Left renal cortex interstitium (tissue), 4 donors: ENCODE results near the gene PCDHGB3. TPM values are rescaled to one million over a fixed set of nuclear protein-coding genes. Genes with fewer than 3 reads are reported as not detected.
"Not testable (repeated sequence)": the region's sequence is repeated elsewhere in the genome, so short reads cannot be mapped to it uniquely, and the experiment has no call there.

Experiments used
- DNase-seq, 4 donors: peaks; one replicate each; pipeline ENCODE4 v3.0.0-alpha.2; 2013; ENCODE audit warnings: low read depth in 4 of 4, low spot score in 2 of 4, missing footprints in 1 of 4
- polyA plus RNA-seq, 4 donors: library from polyadenylated mRNA; unstranded; fragments of 120-200 nt; gene quantifications; one replicate each; pipeline ENCODE4 v1.2.1, GENCODE V29; 2013; ENCODE audit not compliant: insufficient read length in 4 of 4

PCDHGB3 gene
- polyA plus RNA-seq, 4 donors = 1.9 to 2.9 (median 2.2) TPM

DNA sequence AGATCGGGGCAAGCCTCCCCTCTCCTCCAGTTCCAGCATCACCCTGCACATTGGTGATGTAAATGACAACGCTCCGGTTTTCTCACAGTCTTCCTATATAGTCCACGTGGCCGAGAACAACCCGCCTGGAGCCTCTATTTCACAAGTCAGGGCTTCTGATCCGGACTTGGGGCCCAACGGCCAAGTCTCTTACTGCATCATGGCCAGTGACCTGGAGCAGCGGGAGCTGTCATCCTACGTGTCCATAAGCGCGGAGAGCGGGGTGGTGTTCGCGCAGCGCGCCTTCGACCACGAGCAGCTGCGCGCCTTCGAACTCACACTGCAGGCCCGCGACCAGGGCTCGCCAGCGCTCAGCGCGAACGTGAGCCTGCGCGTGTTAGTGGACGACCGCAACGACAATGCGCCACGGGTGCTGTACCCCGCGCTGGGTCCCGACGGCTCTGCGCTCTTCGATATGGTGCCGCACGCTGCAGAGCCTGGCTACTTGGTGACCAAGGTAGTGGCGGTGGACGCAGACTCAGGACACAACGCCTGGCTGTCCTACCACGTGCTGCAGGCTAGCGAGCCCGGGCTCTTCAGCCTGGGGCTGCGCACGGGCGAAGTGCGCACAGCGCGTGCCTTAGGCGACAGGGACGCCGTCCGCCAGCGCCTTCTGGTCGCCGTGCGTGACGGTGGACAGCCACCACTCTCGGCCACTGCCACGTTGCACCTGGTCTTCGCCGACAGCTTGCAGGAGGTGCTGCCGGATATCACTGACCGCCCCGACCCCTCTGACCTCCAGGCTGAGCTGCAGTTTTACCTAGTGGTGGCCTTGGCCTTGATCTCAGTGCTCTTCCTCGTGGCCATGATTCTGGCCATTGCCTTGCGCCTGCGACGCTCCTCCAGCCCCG is 19.4 kb downstream of the PCDHGB3 start:
- DNase-seq = no peak

GRCh38 chr5:141392429-141393198 is 22.6 kb downstream of the PCDHGB3 start, which contains the start of gene PCDHGA8:
PCDHGA8 (plus strand) TSS chr5:141392633; CDS start chr5:141392814, 181 bp downstream.
- no peak for DNase-seq

- no peak for DNase-seq
These were observed 23.2 kb downstream of the PCDHGB3 start for GRCh38 chr5:141393267-141393666.

DNA sequence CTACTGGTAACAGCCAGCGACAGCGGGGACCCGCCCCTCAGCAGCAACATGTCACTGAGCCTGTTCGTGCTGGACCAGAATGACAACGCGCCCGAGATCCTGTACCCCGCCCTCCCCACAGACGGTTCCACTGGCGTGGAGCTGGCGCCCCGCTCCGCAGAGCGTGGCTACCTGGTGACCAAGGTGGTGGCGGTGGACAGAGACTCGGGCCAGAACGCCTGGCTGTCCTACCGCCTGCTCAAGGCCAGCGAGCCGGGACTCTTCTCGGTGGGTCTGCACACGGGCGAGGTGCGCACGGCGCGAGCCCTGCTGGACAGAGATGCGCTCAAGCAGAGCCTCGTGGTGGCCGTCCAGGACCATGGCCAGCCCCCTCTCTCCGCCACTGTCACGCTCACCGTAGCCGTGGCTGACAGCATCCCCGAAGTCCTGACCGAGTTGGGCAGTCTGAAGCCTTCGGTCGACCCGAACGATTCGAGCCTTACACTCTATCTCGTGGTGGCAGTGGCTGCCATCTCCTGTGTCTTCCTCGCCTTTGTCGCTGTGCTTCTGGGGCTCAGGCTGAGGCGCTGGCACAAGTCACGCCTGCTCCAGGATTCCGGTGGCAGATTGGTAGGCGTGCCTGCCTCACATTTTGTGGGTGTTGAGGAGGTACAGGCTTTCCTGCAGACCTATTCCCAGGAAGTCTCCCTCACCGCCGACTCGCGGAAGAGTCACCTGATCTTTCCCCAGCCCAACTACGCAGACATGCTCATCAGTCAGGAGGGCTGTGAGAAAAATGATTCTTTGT is 24.6 kb downstream of the PCDHGB3 start:
- not testable (repeated sequence) for DNase-seq

DNA sequence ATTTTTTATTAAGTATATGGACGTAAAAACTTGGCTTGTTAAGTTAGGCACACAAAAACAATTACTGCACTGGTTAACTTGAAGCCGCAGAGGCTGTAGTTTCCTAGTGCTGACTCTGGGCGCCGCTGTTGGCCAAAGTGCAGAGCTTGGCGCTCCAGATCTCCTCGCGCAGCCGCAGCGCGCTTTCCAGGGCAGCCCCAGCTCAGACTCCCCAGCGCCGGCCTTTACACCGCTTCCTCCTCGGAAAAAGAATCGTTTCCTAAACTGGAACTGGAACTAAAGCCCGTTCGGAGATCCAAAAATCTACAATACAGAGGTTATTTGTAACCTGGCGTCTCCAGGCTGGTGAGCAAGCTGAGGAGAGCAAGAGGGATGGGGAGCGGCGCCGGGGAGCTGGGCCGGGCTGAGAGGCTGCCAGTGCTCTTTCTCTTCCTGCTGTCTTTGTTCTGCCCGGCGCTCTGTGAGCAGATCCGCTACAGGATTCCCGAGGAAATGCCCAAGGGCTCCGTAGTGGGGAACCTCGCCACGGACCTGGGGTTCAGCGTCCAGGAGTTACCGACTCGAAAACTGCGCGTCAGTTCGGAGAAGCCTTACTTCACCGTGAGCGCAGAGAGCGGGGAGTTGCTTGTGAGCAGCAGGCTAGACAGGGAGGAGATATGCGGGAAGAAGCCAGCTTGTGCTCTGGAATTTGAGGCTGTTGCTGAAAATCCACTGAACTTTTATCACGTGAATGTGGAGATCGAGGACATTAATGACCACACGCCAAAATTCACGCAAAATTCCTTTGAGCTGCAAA is 27.9 kb downstream of the PCDHGB3 start, which contains the start of gene PCDHGB5:
PCDHGB5 (plus strand) TSS at position 192 of the 796 bp plus-strand sequence; CDS start at position 373, 181 bp downstream.
- DNase-seq = not testable (repeated sequence)

GRCh38 chr5:141398608-141399007 is 28.6 kb downstream of the PCDHGB3 start:
- no peak for DNase-seq

GRCh38 chr5:141399555-141400258 is 29.7 kb downstream of the PCDHGB3 start:
- DNase-seq = no peak

- no peak for DNase-seq
These were observed 32.7 kb downstream of the PCDHGB3 start, which contains the start of gene PCDHGA9 for GRCh38 chr5:141402553-141403243. PCDHGA9 (plus strand) TSS chr5:141402778; CDS start chr5:141402953, 175 bp downstream.

DNA sequence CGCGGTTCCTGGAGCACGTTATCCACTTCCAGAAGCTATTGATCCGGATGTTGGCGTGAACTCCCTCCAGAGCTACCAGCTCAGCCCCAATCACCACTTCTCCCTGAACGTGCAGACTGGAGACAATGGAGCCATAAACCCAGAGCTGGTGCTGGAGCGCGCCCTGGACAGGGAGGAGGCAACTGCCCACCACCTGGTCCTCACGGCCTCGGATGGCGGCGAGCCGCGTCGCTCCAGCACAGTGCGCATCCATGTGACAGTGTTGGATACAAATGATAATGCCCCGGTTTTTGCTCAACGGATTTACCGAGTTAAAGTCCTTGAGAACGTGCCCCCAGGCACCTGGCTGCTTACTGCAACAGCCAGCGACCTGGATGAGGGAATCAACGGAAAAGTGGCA is 33.3 kb downstream of the PCDHGB3 start:
- DNase-seq = no peak

DNA sequence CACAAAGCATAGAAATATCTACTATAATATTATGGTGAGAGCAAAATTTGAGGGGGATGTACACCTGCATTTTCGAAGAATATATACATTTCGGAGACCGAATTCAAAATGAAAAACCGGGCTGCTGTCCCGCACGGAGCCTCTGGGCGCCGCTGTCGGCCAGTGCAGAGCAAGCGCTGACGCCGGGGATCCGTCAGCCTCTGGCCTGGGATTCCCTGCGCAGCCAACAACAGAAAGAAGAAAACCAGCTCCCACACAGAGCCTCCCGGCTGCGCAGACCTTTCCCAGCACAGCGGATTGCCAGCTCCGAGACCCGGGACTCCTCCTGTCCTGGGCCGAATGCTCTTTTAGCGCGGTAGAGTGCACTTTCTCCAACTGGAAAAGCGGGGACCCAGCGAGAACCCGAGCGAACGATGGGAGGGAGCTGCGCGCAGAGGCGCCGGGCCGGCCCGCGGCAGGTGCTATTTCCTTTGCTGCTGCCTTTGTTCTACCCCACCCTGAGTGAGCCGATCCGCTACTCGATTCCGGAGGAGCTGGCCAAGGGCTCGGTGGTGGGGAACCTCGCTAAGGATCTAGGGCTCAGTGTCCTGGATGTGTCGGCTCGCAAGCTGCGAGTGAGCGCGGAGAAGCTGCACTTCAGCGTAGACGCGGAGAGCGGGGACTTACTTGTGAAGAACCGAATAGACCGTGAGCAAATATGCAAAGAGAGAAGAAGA is 37.9 kb downstream of the PCDHGB3 start, which contains the start of gene PCDHGB6:
PCDHGB6 (plus strand) TSS at position 232 of the 716 bp plus-strand sequence; CDS start at position 414, 182 bp downstream.
- DNase-seq = not testable (repeated sequence)

GRCh38 chr5:141409598-141410306 is 39.7 kb downstream of the PCDHGB3 start:
- no peak for DNase-seq

DNA sequence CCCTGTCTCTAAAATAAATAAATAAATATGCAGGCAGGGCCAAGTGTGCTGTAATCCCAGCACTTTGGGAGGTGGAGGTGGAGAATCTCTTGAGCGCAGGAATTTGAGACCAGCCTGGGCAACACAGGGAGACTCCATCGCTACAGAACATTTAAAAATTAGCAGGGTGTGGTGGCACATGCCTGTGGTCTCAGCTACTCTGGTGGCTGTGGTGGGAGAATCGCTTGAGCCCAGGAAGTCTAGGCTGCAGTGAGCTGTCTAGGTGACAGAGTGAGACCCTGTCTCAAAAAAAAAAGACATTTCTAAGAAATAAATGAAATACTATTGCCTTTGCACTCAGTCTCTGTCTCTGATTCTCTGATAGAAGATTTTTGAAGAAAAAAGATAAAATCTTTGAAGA is 41.5 kb downstream of the PCDHGB3 start:
- no peak for DNase-seq

- no peak for DNase-seq
These were observed 43.0 kb downstream of the PCDHGB3 start, which contains the start of gene PCDHGA10 for GRCh38 chr5:141412854-141413539. PCDHGA10 (plus strand) TSS chr5:141412987; CDS start chr5:141413176, 189 bp downstream.

DNA sequence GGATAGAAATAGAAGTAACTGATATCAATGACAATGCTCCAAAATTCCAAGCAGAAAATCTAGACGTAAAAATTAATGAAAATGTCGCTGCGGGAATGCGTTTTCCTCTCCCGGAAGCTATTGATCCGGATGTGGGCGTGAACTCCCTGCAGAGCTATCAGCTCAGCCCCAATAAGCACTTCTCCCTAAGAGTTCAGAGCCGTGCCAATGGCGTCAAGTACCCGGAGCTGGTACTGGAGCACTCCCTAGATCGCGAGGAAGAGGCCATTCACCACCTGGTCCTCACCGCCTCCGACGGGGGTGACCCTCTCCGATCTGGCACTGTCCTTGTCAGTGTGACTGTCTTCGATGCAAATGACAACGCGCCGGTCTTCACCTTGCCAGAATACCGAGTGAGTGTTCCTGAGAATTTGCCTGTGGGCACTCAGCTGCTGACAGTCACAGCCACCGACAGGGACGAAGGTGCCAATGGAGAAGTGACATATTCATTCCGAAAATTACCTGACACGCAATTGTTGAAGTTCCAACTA is 43.6 kb downstream of the PCDHGB3 start:
- no peak for DNase-seq

- DNase-seq = not testable (repeated sequence)
These were observed 44.7 kb downstream of the PCDHGB3 start for GRCh38 chr5:141414548-141415274.
